G401.6 (cell line): ENCODE results near the gene VCPKMT.
"Not testable (repeated sequence)": the region's sequence is repeated elsewhere in the genome, so short reads cannot be mapped to it uniquely, and the experiment has no call there.

Experiments used
- FAIRE-seq: peaks from 2 replicates; lab custom pipeline; 2012; peaks lifted over from hg19 to GRCh38; lab: Jason Lieb, UNC

The VCPKMT gene

DNA sequence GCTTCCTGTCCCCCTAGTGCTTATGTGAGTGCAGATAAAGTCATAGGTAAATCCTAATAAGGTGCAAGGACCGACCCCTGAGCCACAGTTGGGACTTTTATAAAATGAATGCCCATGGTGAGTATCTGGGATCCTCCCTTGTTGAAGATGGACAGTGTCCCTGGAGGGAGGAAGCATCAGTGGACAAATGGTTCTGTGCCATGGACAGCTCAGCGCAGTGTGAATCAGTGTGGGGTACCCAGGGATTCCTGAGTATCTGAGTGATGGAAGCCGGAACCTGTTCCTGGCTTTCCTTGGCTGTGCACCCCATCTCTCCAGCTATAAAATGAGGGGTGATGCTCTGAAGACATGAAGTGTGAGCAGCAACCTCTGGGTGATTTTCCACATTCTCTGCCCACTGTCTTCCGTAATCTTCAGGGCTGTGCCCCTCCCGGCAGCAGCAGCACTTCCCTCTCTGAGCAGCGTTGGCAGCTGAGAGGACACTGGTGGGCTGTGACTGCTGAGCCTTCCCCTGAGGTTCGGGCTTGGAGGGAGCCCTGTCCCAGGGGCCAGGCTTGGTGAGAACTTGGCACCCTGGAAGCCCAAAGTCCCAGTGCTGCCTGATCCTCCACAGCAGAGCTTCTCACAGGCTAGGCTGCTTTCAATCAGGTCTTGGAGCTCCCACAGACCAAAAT lies 25.0 kb downstream of the VCPKMT start:
- no peak for FAIRE-seq

DNA sequence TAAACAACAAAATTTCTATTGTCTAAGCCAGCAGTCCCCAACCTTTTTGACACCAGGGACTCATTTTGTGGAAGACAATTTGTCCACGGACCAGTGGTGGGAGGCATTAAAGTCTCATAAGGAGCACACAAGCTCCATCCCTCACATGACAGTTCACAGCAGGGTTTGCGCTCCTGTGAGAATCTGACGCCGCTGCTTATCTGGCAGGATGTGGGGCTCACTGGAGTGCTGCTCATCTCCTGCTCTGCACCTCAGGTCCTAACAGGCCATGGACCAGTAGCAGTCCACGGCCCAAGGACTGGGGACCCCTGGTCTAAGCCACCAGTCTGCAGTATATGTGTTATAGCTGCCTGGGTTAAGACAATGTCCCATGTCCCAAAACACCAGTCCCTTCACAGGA lies 27.2 kb downstream of the VCPKMT start:
- FAIRE-seq: no peak

DNA sequence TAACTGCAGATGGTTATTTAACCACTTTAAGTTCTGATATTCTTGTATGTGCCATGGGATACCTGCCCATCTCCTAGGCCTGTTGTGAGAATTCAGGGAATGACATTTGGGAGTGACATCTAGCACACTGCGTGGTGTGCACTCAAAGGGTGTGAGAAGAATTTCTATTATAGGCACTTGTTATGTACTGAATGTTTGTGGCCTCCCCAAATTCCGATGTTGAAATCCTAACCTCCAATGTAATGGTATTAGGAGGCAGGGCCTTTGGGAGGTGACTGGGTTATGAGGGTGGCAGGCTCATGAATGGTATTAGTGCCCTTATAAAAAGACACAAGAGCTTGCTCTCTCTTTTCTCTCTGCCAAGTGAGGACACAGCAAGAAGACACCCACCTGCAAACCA lies 27.6 kb downstream of the VCPKMT start:
- FAIRE-seq: no peak

DNA sequence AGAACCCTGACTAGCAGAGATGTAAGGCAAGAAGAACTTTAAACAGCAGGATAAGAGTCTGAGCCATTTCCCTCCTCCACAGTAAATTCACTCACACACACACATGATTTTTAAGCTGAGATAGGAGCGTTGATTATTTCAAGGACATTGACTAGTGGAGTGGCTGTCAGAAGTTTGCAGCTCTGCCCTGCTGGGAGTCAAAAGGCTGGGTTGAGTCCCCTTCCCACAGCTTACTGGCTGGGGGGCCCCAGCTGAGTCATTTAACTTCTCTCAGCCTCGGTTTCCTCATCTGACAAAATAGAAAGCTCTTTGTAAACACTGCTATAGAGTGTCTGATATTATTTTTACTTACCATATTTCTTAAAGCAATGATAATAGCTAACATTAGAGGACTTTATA lies 28.3 kb downstream of the VCPKMT start:
- FAIRE-seq: no peak

DNA sequence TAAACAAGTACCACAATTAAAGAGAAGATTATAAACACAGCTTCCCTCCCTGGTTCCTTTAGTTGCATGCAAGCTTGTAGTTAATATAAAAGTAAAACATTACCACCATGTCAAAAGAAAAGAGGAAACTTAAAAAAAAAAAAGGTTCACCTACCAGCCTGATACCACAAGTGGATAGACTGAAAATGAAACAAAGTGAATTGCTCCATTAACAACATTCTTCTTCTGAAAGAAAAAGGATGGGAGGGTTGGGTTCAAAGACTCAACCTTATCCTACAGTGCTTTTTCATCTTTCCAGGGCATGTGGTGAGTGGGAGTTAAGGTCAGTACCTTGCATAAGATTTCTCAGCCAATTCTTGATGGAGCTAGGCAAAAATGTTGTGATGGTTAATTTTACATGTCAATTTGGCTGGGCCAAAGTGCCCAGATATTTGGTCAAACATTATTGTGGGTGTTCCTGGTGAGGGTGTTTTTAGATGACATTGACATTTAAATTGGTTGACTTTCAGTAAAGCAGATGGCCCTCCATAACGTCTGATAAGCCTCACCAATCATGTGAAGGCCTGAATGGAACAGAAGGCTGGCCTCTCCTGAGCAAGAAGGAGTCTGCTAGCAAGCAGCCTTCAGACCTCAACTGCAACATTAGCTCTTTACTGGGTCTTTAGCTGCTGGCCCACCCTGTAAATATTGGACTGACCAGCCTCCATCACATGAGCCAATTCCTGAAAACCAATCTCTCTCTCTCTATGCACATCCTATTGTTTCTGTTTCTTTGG lies 28.8 kb downstream of the VCPKMT start:
- FAIRE-seq: no peak

DNA sequence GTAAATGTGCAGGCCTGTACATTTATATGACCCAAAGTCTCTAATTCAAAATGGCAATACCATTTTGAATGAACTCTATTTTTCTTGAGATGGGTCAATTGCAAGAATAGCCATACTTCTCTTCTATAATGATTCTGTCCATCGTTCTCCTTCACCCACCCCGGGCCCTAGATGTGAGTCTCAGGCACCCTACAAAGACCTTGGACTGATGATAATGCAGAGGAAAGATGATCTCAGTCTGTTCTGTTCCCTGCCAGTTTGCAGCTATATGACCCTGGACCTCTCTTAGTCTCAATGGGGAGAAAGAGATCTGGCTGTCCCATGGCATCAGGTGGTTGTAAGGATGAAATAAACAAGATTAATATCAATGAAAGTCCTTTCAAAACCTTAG lies 30.1 kb downstream of the VCPKMT start:
- no peak for FAIRE-seq

DNA sequence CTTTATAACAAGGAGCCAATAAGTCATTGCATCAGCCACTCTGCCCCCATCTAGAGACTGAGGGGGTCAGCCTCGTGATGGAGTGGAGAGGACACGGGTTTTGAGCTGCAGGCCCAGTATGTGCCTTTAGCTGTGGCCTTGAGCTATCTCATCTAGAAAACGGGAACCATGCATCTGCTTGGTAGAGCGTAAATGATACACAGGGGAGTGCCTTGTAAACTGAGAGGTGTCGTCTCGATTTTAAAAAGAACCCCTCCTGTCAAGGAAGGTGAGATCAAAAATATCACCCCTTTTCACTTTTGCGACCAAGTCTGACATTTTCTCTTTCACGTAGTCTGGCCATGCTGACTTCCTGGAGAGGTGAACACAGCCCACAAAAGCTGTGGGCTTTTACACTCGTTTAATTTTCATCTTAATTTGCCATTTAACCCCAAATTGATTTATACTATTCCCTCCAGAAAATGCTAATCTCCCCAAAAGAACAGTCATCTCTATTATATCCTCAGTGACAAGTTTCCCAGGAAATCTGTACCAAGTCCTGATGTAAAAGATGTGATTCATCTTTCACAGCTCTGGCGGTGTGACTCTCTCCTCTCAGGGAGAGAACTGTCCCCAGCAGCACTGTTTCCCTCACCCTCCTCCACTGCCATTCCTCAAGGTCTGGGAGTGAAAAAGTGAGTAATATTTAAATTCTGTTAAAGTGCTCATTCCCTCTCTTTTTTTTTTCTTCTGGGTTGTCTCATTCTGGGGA lies 30.6 kb downstream of the VCPKMT start:
- FAIRE-seq: no peak

DNA sequence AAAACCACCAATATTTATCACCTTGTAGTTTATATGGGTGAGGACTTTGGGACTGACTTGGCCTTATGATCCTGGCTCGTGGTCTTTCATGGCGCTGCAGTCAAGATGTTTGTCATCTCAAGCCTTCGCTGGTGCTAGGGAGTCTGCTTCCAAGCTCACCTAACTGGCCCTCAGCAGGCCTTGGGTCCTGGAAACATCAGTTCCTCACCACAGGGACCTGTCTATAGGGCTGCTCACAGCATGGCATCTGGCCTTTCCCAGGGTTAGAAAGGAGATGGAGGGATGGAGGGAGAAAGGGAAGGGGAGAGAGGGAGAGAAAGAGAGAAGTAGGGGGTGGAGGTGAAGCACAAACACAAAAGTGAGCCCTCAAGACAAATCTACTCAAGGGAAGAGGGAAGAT lies 31.7 kb downstream of the VCPKMT start:
- no peak for FAIRE-seq

DNA sequence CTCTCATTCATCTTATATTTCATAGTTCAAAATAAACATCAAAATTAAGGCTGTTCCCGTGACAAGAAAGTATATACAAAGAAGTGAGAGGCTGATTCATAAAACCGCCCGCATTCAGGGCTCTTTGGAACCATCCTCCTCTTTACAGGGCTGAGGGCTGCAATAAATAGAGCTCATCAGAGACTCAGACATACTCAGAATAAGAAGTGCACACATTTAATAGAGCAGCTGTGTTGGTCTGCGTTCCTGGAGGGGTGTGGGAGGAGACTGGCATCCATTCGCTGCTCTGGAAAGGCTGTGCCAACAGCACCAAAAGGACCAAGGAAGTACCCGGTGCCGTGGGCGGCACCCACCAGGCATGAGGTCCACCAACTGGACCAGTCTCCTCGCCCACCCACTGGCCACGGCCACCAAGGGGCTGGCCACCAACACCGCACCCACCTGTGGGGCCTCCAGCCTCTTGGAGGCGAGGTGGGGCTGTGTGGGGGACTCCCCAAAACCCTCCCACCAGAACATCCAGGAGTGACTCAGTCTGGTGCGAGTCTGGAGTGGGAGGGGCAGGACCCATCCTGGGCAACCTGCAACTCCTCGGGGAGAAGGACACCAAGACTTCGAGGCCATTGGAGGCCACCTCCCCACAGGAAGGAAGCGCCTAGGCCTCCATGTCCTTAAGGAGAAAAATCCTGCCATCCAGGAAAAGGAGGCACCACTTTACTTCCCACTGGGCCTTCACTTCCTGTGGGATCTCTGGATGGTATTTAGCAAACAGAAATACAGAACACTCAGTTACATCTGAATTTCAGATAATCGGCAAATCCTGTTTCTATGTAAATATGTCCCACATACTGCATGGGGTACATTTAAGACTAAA lies 32.7 kb downstream of the VCPKMT start:
- FAIRE-seq: no peak

DNA sequence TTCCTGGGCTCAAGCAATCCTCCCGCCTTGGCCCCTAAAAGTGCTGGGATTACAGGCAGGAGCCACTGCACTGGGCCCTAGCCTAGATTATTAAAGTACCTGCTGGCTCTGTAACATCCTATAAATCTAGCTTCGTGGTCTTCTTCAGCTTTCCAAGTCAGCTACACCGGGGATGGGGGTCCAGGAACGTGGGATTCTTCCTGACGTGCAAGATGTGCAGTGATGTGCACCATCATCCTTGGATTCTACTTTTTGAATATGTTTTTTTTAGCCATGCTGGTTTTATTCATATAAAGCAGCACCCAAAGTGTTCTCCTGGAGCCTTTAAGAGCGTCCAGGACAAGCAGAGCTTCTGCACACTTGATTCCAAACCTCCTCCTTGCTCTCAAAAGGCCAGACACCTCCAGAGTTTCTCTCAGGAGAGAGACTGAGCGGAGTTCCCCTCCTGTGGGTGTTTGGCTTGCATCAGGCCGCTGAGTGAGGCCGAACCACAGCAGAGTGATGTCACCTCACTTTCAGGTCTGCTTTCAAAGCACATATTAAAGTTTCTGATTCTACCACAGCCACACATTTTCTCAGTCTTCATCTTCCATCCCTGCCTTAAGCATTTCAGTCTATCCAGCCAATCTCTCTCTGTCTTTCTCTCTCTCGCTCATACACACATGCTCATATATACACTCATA lies 33.4 kb downstream of the VCPKMT start:
- FAIRE-seq: no peak

DNA sequence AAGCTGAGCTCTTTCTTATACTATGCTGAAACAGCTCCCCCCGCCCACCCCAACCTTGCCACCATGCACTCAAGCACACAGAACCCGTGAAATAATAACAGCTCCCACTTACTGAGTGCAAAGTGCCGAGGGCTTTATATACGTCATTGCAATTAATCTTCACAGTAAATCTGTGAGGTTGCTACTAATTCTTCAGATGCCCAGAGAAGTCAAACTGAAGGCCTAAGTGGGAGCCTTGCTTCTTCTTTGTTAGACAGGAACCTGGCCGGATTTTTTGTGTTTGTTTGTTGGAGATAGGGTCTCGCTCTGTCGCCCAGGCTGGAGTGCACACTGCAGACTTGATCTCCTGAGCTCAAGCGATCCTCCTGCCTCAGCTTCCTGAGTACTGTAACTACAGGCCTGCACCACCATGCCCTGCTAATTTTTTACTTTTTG lies 34.0 kb downstream of the VCPKMT start:
- FAIRE-seq: no peak

DNA sequence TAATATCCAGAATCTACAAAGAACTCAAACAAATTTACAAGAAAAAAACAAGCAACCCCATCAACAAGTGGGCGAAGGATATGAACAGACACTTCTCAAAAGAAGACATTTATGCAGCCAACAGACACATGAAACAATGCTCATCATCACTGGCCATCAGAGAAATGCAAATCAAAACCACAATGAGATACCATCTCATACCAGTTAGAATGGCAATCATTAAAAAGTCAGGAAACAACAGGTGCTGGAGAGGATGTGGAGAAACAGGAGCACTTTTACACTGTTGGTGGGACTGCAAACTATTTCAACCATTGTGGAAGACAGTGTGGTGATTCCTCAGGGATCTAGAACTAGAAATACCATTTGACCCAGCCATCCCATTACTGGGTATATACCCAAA lies 37.3 kb downstream of the VCPKMT start:
- FAIRE-seq: not testable (repeated sequence)

DNA sequence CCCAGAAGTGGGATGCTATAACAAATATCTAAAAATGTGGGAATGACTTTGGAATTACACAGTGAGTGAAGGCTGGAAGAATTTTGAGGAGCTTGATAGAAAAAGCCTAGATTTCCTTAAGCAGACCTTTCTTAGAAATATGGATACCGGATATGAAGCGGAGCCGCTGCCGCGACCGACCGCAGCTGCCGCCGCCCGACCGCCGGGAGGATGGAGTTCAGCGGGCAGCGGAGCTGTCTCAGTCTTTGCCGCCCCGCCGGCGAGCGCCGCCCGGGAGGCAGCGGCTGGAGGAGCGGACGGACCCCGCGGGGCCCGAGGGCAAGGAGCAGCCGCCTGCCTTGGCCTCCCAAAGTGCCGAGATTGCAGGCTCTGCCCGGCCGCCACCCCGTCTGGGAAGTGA lies 42.7 kb downstream of the VCPKMT start:
- FAIRE-seq: not testable (repeated sequence)

DNA sequence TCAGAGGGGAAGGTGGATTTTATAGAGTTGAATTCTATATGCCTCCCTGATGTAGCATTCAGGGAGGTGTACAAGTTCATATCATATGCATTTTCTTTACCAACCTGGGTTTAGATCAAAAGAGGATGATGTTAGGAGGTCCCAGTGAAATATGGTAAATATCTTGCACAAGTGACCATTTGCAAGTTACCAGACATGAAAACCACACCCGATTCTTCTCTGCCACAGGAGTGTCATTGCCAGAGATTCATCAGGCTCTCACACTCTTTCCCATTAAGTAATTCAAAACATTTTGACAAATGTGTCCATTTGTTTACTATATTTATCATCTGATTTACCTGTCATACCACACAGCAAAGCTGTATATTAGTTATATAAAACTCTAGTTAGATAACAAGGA lies 44.0 kb downstream of the VCPKMT start:
- no peak for FAIRE-seq

DNA sequence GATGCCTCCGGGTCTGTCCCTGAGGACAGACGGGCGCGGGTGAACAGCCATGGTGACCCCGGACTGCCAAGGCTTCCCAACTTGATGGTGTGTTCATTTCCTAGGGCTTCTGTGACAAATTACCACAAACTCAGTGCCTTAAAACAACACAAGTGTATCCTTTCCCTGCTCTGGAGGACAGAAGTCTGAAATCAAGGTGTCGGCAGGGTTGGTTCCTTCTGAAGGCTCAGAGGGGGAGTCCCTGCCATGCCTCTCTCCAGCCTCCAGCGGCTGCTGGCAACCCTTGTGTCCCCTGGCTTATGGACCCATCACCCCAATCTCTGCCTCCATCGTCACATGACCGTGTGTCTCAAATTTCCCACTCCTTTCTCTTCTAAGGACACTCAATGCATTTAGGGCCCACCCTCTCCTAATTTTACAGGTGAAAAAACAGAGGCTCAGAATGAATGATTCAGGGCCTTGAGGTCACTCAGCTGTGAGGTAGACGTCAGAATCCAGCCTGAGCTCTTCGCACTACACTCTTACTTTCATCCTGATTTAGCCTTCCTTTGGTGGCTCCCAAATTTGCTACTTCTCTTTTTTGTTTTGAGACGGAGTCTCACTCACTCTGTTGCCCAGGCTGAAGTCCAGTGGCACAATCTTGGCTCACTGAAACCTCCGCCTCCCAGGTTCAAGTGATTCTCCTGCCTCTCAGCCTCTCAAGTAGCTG lies 45.4 kb downstream of the VCPKMT start:
- no peak for FAIRE-seq

DNA sequence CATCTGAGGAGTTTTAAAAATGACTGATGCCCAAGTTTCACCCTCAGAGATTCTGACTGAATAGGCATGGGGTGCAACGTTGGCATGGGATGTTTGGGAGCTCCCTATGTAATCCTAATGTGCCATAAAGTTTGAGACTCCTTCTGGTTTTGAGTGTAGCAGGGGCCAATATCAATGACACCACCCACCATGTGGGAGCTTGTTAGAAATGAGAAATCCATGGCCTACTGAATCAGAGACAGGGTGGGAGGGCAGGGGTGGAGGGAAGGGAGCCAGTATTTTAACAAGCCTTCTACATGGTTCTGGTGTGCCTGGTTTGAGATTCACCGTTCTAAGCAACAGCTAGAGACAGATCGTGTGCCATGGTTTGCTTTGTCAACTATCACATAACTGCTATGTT lies 46.1 kb downstream of the VCPKMT start:
- FAIRE-seq: no peak

DNA sequence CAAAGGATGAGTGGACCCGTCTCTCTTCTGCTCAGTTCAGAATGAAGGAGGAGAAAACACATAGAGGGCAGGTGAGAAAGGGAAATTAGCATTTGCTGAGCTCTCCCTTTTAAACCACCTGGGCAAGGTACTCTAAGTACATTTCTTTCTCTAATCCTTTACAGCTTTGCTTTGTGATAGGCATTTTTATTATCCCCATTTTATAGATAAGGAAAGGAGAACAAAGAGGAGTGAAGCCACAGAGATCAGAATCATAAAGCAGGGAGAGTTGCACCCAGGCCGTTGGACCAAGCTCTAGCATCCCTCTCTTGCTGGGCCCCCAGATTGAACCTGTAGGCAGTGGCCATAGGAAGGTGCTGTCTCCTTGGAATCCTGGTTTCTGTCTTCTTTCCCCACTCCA lies 47.0 kb downstream of the VCPKMT start:
- no peak for FAIRE-seq

DNA sequence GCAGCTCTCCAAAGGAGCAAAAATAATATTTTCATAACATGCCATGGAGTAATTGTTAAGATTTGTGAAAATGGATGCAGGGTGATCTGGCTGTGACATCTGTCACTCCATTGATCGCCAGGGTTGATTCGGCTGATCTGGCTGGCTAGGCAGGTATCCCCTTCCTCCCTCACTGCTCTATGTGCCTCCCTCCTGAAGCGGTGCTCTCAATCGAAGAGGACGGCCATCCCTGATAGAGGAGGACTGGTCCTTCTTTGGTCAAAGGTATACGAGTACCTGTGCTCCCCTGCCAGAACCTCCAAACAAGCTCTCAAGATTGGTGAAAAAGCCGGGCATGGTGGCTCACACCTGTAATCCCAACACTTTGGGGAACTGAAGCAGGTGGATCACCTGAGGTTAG lies 47.9 kb downstream of the VCPKMT start:
- no peak for FAIRE-seq

DNA sequence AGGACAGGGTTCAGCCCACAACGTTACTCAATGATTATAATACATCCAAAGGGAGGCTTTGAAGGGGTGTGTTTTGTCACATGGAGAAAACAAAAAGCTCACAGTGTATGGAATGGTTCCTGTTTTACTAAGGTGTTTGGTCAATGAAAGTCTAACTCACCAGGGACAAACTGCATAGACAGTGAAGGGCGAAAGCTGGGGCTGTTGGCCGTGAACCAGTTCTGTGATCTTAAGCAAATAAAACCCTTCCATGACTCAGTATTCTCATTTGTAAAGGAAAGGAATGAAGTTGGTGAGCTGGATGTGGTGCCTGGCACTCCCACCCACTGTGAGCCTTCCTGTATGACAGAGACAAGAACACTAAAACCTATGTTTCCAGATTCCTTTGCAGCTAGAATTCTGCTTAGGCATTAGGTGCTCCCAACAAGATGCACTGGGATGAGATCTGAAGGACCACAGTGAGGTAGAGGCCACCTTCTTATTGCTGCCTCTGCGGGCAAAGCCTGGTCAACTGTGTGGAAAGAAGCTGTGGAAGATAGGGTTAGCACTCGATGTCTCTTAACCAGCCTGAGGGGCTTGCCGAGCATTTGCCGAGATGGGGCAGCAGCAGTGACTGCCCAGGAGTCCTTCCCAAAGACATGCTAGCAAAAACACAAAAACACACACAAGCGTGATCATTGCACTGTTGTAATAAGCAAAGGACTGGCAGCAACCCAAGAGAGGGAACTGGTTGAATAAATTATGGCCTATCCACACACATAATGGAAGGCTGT lies 48.5 kb downstream of the VCPKMT start:
- FAIRE-seq: no peak

DNA sequence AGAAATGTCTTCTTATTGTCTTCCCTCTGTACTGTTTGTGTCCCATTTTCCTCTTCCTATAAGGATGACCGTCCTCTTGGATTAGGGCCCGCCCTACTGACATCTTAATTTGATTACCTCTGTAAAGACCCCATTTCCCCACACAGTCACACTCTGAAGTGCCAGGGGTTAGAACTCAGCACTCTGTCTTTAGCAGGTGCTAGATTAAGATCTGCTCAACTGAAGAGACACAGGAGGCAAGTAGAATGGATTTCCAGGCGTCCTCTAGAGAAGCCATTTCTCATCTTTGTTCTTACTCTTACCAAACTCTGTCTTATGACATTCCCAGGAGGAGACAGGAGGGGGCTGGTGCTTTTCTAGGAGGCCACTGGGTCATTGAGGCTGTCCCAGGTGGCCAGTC lies 50.8 kb downstream of the VCPKMT start:
- FAIRE-seq: no peak
